HEK293 (cell line): ENCODE measurements around the gene LIN7A.

Experiments
- CTCF ChIA-PET: fragments of 350-600 bp; formaldehyde crosslinking; extraction: SDS; loops from one replicate; lab custom pipeline; 2021; ENCODE audit warnings: antibody characterized with exemption; lab: Yijun Ruan, JAX
- POLR2A ChIA-PET: fragments of 300-600 bp; formaldehyde crosslinking; extraction: SDS; loops from one replicate; lab custom pipeline; 2020; ENCODE audit warnings: antibody characterized with exemption, inconsistent platforms; lab: Yijun Ruan, JAX
- H3K27ac ChIP-seq: fragments of 200-500 bp; sonication (Bioruptor generic); 2 replicates; pipeline ENCODE4 v1.5.1; 2014; ENCODE audit warnings: low read depth, low read length, control low read depth, inconsistent platforms; ENCODE audit errors: extremely low read depth
- H3K36me3 ChIP-seq, 2 experiments: fragments of 200-500 bp in 1 of 2; sonication (Bioruptor generic) in 1 of 2; 1 replicate in 1 of 2; 2 replicates in 1 of 2; pipeline ENCODE4 v1.5.1; 2014 to 2017; ENCODE audit warnings: inconsistent platforms in 2 of 2, low read length in 2 of 2; ENCODE audit not compliant: control insufficient read depth in 2 of 2, insufficient read depth in 1 of 2
- H3K4me1 ChIP-seq: fragments of 200-500 bp; sonication (Bioruptor generic); 2 replicates; pipeline ENCODE4 v1.5.1; 2014; ENCODE audit warnings: mild to moderate bottlenecking, low read length, inconsistent platforms; ENCODE audit not compliant: control insufficient read depth, insufficient read depth
- H3K4me3 ChIP-seq: 2 replicates; pipeline ENCODE4 v1.5.1; 2011; ENCODE audit warnings: low read depth, mild to moderate bottlenecking, control low read depth, low read length, moderate library complexity
- H3K9me3 ChIP-seq: fragments of 200-500 bp; sonication (Bioruptor generic); 2 replicates; pipeline ENCODE4 v1.5.1; 2014; ENCODE audit warnings: low read depth, low read length, inconsistent platforms; ENCODE audit not compliant: control insufficient read depth, insufficient read depth
- MYNN ChIP-seq: fragments of 450-650 bp; formaldehyde crosslinking; IDR thresholded peaks from 2 replicates; pipeline ENCODE4 v1.5.1; 2016; ENCODE audit warnings: missing biosample characterization, missing genetic modification characterization, borderline replicate concordance
- MZF1 ChIP-seq: fragments of 450-650 bp; formaldehyde crosslinking; IDR thresholded peaks from 2 replicates; pipeline ENCODE4 v1.5.1; 2017; ENCODE audit warnings: missing biosample characterization, missing genetic modification characterization, borderline replicate concordance
- OVOL3 ChIP-seq: fragments of 450-650 bp; formaldehyde crosslinking; IDR thresholded peaks from 2 replicates; pipeline ENCODE4 v1.5.1; 2016; ENCODE audit warnings: missing biosample characterization, missing genetic modification characterization
- PRDM10 ChIP-seq: fragments of 450-650 bp; formaldehyde crosslinking; IDR thresholded peaks from 2 replicates; pipeline ENCODE4 v1.5.1; 2016; ENCODE audit warnings: missing biosample characterization, missing genetic modification characterization
- REPIN1 ChIP-seq: fragments of 450-650 bp; formaldehyde crosslinking; IDR thresholded peaks from 2 replicates; pipeline ENCODE4 v1.5.1; 2017; ENCODE audit warnings: missing biosample characterization, missing genetic modification characterization, low read depth
- SCRT2 ChIP-seq: fragments of 450-650 bp; formaldehyde crosslinking; IDR thresholded peaks from 2 replicates; pipeline ENCODE4 v1.5.1; 2016; ENCODE audit warnings: missing biosample characterization, missing genetic modification characterization
- TSHZ1 ChIP-seq: fragments of 450-650 bp; formaldehyde crosslinking; IDR thresholded peaks from 2 replicates; pipeline ENCODE4 v1.5.1; 2016; ENCODE audit warnings: missing biosample characterization, missing genetic modification characterization, borderline replicate concordance
- ZBTB11 ChIP-seq: fragments of 450-650 bp; formaldehyde crosslinking; conservative IDR thresholded peaks from 2 replicates; pipeline ENCODE4 v1.5.1; 2016; ENCODE audit warnings: low read depth, missing biosample characterization, missing genetic modification characterization
- ZBTB20 ChIP-seq: fragments of 450-650 bp; formaldehyde crosslinking; IDR thresholded peaks from 2 replicates; pipeline ENCODE4 v1.5.1; 2016; ENCODE audit warnings: missing biosample characterization, missing genetic modification characterization
- ZIC2 ChIP-seq: fragments of 450-650 bp; formaldehyde crosslinking; IDR thresholded peaks from 2 replicates; pipeline ENCODE4 v1.5.1; 2016; ENCODE audit warnings: missing biosample characterization, missing genetic modification characterization
- ZNF19 ChIP-seq: fragments of 450-650 bp; formaldehyde crosslinking; IDR thresholded peaks from 2 replicates; pipeline ENCODE4; 2016; ENCODE audit warnings: missing biosample characterization, missing genetic modification characterization, low read depth
- ZNF2 ChIP-seq: fragments of 450-650 bp; formaldehyde crosslinking; IDR thresholded peaks from 2 replicates; pipeline ENCODE4 v1.5.1; 2016; ENCODE audit warnings: missing biosample characterization, missing genetic modification characterization
- ZNF26 ChIP-seq: fragments of 450-650 bp; formaldehyde crosslinking; IDR thresholded peaks from 2 replicates; pipeline ENCODE4 v1.5.1; 2016; ENCODE audit warnings: missing biosample characterization, missing genetic modification characterization
- ZNF335 ChIP-seq: fragments of 450-650 bp; formaldehyde crosslinking; conservative IDR thresholded peaks from 2 replicates; pipeline ENCODE4 v1.5.1; 2016; ENCODE audit warnings: missing biosample characterization, missing genetic modification characterization
- ZNF362 ChIP-seq: fragments of 450-650 bp; formaldehyde crosslinking; IDR thresholded peaks from 2 replicates; pipeline ENCODE4 v1.5.1; 2016; ENCODE audit warnings: missing biosample characterization, missing genetic modification characterization
- ZNF366 ChIP-seq: fragments of 450-650 bp; formaldehyde crosslinking; conservative IDR thresholded peaks from 2 replicates; pipeline ENCODE4 v1.5.1; 2016; ENCODE audit warnings: missing biosample characterization, missing genetic modification characterization
- ZNF571 ChIP-seq: fragments of 450-650 bp; formaldehyde crosslinking; IDR thresholded peaks from 2 replicates; pipeline ENCODE4 v1.5.0; 2017; ENCODE audit warnings: missing biosample characterization, missing genetic modification characterization
- ZNF776 ChIP-seq: fragments of 450-650 bp; formaldehyde crosslinking; IDR thresholded peaks from 2 replicates; pipeline ENCODE4 v1.5.0; 2017; ENCODE audit warnings: missing biosample characterization, missing genetic modification characterization, borderline replicate concordance
- ZNF785 ChIP-seq: fragments of 450-650 bp; formaldehyde crosslinking; IDR thresholded peaks from 2 replicates; pipeline ENCODE4 v1.5.1; 2016; ENCODE audit warnings: missing biosample characterization, missing genetic modification characterization
- ZNF843 ChIP-seq: fragments of 450-650 bp; formaldehyde crosslinking; IDR thresholded peaks from 2 replicates; pipeline ENCODE4 v1.5.1; 2016; ENCODE audit warnings: missing biosample characterization, missing genetic modification characterization

Gene LIN7A

GRCh38 chr12:80938397-80938796 lies 663 bp upstream of the LIN7A start:
- TF ChIP-seq ZNF335 (tag by site-specific recombination) (0 out of 2 replicates have a peak, but pooled peaks have one; percentile 35), ZNF26 (tag by site-specific recombination) (no peak)
- TF ChIP-seq, all 188 proteins: peak for 1
- CTCF ChIA-PET = no interaction called here
- H3K4me3 ChIP-seq = no peak overlapping the region
- H3K4me1 ChIP-seq = peaks cover 2% of the 10 kb centered on the region
- H3K36me3 ChIP-seq = no peaks in the 10 kb centered on the region
- H3K27ac ChIP-seq = no peak overlapping the region
- no peaks in the 10 kb centered on the region for H3K9me3 ChIP-seq
- POLR2A ChIA-PET = no interaction called here

- POLR2A ChIA-PET = no interaction called here
- Histone ChIP-seq H3K36me3 (no peaks in the 10 kb centered on the region), H3K4me3 (peak overlapping the region; percentile 79), H3K27ac (peak overlapping the region; percentile 65; the same call in 1 of the 2 replicates), H3K4me1 (peaks cover 2% of the 10 kb centered on the region), H3K9me3 (no peaks in the 10 kb centered on the region)
- CTCF ChIA-PET = interaction anchor here (0.7 kb wide), 1 partner anchor 403 kb away, joined by 3 read pairs; no protein-coding TSS in a partner anchor
- no peak for TF ChIP-seq MZF1 (tag by site-specific recombination)
- no peak for TF ChIP-seq TSHZ1 (tag by site-specific recombination)
- TF ChIP-seq PRDM10 (tag by site-specific recombination) = peak; percentile 84
- no peak for TF ChIP-seq ZNF366 (tag by site-specific recombination)
- TF ChIP-seq ZNF362 (tag by site-specific recombination) = no peak
- no peak for TF ChIP-seq MYNN
- no peak for TF ChIP-seq ZNF785 (tag by site-specific recombination)
- TF ChIP-seq ZNF776 = no peak
- peak; percentile 64 for TF ChIP-seq ZNF335 (tag by site-specific recombination)
- no peak for TF ChIP-seq ZNF19 (tag by site-specific recombination)
- TF ChIP-seq ZNF571 (tag by site-specific recombination) = no peak
- TF ChIP-seq ZBTB20 (tag by site-specific recombination) = peak; percentile 97
- no peak for TF ChIP-seq ZBTB11 (tag by site-specific recombination)
- no peak for TF ChIP-seq ZNF843 (tag by site-specific recombination)
- no peak for TF ChIP-seq OVOL3
- TF ChIP-seq ZIC2 (tag by site-specific recombination) = peak; percentile 28; the same call in 1 of the 2 replicates
- no peak for TF ChIP-seq SCRT2 (tag by site-specific recombination)
- TF ChIP-seq ZNF2 (tag by site-specific recombination) = no peak
- no peak for TF ChIP-seq REPIN1 (tag by site-specific recombination)
These were observed 918 bp downstream of the LIN7A start for GRCh38 chr12:80936642-80937390.
